Tibial artery (tissue), 4 donors: ENCODE measurements around the gene NCKAP5.

Experiments
- DNase-seq, 2 donors: peaks; one replicate each; pipeline ENCODE4 v3.0.0-alpha.2; 2019
- H3K27ac ChIP-seq, 2 donors: fragments of 200-600 bp; sonication (generic) in 1 of 2; 1 replicate in 1 of 2; 2 replicates in 1 of 2; pipeline ENCODE4 v1.5.1; 2018 to 2019; ENCODE audit warnings: mild to moderate bottlenecking in 1 of 2
- H3K27me3 ChIP-seq, 2 donors: fragments of 200-600 bp; sonication (generic) in 1 of 2; one replicate each; pipeline versions ENCODE4 v1.5.1 to v1.6.0; 2016 to 2019
- H3K36me3 ChIP-seq, 3 donors: fragments of 200-600 bp; sonication (generic) in 2 of 3; one replicate each; pipeline ENCODE4 v1.5.1; 2016 to 2019; ENCODE audit warnings: mild to moderate bottlenecking in 2 of 3
- H3K4me1 ChIP-seq, 4 donors: fragments of 200-600 bp; sonication (generic) in 2 of 4; 1 replicate in 3 of 4; 2 replicates in 1 of 4; pipeline ENCODE4 v1.5.1; 2016 to 2019
- H3K4me3 ChIP-seq, 2 donors: fragments of 200-600 bp; sonication (generic) in 1 of 2; 1 replicate in 1 of 2; 2 replicates in 1 of 2; pipeline ENCODE4 v1.5.1; 2018 to 2019; ENCODE audit warnings: mild to moderate bottlenecking in 2 of 2
- H3K9me3 ChIP-seq, 3 donors: fragments of 200-600 bp; sonication (generic) in 1 of 3; one replicate each; pipeline ENCODE4 v1.5.1; 2016 to 2019
- intact Hi-C: fragments of 100-400 bp; cut with DNase I; formaldehyde crosslinking; loops from one replicate; pipeline ENCODE4 v1.15.0; 2023; ENCODE audit warnings: low total_unique reads
- TF ChIP-seq, protein P1 (sequence below), 2 experiments: fragments of 200-600 bp in 1 of 2; fragments of 450-650 bp in 1 of 2; IDR thresholded peaks; one replicate each; pipeline ENCODE4 v1.5.1; 2017 to 2019; ENCODE audit warnings: antibody characterized with exemption in 2 of 2, mild to moderate bottlenecking in 1 of 2, moderate library complexity in 1 of 2

NCKAP5 gene

DNA sequence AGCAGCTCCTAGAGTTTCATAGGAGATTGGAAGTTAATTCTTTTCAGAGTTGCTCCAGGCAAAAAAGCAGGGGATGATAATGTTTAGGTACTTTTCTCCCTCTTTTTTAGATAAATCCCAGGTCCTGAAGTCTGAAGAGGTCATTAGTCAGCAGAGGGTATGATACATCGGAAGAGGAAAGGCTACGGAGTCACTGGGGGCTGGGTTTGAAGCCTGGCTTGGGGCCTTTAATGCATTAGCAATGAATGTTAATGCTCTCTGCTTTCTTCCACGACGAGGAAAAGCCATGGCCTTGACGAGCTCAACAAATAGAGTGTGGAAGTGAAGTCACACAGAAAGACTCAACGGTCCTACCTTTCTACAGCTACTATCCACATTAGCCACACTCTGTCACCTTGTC is 235.1 kb downstream of the NCKAP5 start:
- intact Hi-C loops = no loop called here
- H3K4me3 ChIP-seq = no peak overlapping the region
- H3K27ac ChIP-seq = no peak overlapping the region
- no peaks in the 10 kb centered on the region for H3K27me3 ChIP-seq
- no peaks in the 10 kb centered on the region for H3K4me1 ChIP-seq
- TF ChIP-seq, protein P1, sequence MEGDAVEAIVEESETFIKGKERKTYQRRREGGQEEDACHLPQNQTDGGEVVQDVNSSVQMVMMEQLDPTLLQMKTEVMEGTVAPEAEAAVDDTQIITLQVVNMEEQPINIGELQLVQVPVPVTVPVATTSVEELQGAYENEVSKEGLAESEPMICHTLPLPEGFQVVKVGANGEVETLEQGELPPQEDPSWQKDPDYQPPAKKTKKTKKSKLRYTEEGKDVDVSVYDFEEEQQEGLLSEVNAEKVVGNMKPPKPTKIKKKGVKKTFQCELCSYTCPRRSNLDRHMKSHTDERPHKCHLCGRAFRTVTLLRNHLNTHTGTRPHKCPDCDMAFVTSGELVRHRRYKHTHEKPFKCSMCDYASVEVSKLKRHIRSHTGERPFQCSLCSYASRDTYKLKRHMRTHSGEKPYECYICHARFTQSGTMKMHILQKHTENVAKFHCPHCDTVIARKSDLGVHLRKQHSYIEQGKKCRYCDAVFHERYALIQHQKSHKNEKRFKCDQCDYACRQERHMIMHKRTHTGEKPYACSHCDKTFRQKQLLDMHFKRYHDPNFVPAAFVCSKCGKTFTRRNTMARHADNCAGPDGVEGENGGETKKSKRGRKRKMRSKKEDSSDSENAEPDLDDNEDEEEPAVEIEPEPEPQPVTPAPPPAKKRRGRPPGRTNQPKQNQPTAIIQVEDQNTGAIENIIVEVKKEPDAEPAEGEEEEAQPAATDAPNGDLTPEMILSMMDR (IDR thresholded peaks at IDR 0.05) = no peak
- H3K9me3 ChIP-seq = no peaks in the 10 kb centered on the region
- no peaks in the 10 kb centered on the region for H3K36me3 ChIP-seq
- no peak for DNase-seq

DNA sequence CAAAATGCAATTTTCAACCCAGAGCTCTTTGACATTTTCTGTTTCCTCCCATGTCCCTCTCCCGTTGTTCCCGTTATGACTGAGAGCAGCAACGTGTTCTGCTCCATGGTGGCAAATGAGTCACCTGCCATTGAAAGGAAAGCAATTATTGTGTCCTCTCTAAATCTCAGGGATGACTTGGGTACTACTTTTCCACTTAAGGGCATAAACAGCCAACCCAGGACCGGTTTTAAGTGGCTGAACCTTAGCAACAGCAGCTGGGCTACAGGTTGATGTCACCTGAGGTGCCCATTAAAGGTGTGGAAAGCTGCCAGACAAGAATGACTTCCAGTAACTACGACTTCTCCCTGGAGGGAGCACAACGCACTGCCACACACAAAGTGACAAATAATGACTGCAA is 236.8 kb downstream of the NCKAP5 start:
- Histone ChIP-seq H3K9me3 (no peaks in the 10 kb centered on the region), H3K27ac (no peak overlapping the region), H3K27me3 (no peaks in the 10 kb centered on the region), H3K4me3 (no peak overlapping the region), H3K4me1 (no peaks in the 10 kb centered on the region), H3K36me3 (no peaks in the 10 kb centered on the region)
- TF ChIP-seq, protein P1 (IDR thresholded peaks at IDR 0.05) = no peak
- intact Hi-C loops = no loop called here
- DNase-seq = no peak

DNA sequence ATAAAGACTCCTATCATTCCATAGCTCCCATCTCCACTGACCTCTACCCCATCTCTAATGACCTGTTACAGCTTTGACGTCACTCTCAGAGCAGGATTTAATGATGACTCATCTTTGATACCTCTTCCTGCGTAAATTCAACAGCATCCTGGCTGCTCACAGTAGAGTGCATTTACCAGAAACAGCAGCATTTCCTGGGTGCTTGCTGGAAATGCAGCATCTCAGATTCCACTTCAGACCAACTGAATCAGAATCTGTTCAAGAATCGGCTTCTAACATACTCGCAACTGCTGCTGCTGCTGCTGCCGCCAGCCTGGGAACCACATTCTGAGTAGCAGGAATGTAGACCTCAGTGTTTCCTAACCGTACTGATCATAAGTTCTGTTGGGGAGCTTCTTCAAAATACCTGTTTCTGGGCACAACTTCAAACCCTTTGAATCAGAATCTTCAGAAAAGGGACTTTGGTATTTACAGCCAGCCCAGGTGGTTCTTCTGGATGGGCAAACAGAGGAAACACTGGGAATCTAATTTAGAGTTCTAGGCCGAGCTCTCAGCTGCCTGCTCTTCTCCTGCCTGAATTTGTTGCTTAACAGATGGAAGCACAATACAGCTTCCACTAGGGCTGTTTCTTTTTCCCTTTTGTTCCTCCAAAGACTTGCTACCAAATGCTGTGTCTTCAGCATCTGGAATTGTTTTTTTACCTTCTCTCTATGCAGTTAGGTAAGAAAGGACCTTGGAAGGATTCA is 241.4 kb downstream of the NCKAP5 start:
- Histone ChIP-seq H3K27ac (no peak overlapping the region), H3K36me3 (no peaks in the 10 kb centered on the region), H3K9me3 (no peaks in the 10 kb centered on the region), H3K4me1 (no peaks in the 10 kb centered on the region), H3K4me3 (no peak overlapping the region), H3K27me3 (no peaks in the 10 kb centered on the region)
- intact Hi-C loops = no loop called here
- DNase-seq = no peak
- TF ChIP-seq, protein P1 (IDR thresholded peaks at IDR 0.05) = no peak

DNA sequence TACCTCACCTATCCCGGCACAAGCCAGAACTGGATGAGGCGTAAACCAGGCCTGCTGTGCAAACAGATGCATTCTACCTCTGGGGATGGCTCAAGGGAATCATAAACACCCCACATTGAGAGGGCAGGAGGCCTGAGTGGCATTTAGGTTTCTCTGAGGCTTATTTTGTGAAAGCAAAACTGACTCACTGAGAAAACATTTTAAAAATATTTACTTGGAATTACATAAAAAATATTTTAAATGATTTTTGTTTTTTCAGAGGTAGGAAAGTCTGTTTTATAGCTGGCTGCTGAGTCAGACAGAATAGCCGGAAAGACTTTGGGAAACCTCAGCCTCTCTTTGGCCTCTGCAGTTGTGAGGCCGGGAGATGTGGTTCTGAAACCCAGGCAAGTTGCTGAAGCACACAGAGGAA is 244.1 kb downstream of the NCKAP5 start:
- TF ChIP-seq, protein P1 (IDR thresholded peaks at IDR 0.05) = no peak

DNA sequence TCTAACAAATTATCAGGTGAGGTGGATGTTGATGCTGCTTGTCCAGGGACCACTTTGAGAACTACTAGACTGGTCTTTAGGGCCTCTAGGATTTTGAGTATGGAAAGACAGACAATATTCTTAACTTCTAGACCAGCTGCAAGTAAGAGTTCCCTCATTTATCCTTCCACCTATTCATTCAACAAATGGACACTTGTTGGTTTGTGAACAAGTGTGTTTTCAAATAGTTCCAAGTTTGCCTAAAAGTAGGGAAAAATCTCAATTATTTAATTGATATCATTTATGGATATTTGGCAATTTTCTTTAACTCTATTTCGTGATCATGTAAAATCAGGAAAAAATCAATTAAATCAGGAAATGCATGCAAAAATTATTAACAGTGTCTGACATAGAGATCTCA is 245.4 kb downstream of the NCKAP5 start:
- TF ChIP-seq, protein P1 (IDR thresholded peaks at IDR 0.05) = no peak
- Histone ChIP-seq H3K27ac (no peak overlapping the region), H3K27me3 (no peaks in the 10 kb centered on the region), H3K4me3 (no peak overlapping the region), H3K36me3 (no peaks in the 10 kb centered on the region), H3K4me1 (no peaks in the 10 kb centered on the region), H3K9me3 (no peaks in the 10 kb centered on the region)
- intact Hi-C loops = no loop called here
- no peak for DNase-seq

More for the DNA sequence above, 244.1 kb downstream of the NCKAP5 start:
- no peak overlapping the region for H3K27ac ChIP-seq
- no peaks in the 10 kb centered on the region for H3K4me1 ChIP-seq
- no peaks in the 10 kb centered on the region for H3K9me3 ChIP-seq
- intact Hi-C loops = no loop called here
- no peak for DNase-seq
- no peak overlapping the region for H3K4me3 ChIP-seq
- H3K27me3 ChIP-seq = no peaks in the 10 kb centered on the region
- no peaks in the 10 kb centered on the region for H3K36me3 ChIP-seq
